ENCODE measurements around the gene ARMC9. TPM values are rescaled to one million over a fixed set of nuclear protein-coding genes. Genes with fewer than 3 reads are reported as not detected.

ARMC9 gene
- total and polyA plus RNA-seq, 8 donors, result 4.5 to 114 (median 11.0) TPM

DNA sequence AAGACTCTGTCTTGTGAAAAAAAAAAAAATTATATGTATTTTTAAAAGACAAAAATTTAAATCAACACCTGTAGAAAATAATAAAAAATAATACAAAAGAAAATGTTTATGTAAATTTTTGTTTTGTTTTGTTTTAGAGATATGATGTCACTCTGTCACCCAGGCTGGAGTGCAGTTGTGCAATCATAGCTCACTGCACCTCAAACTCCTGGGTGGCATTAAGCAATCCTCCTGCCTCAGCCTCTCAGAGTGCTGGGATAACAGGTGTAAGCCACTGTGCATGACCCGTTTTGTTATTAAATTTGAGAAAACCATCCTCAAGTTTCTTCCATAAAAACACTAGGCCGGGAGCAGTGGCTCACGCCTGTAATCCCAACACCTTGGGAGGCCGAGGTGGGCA, 140.9 kb downstream of the ARMC9 start:
- WGBS, 5 donors, result 91 to 98% (median 96%) methylated on average over 4 of the region's 4 CpGs
- DNase-seq, result no peak
- H3K4me3 ChIP-seq, result no peak overlapping the region
- no peaks in the 10 kb centered on the region for H3K9me3 ChIP-seq
- no peaks in the 10 kb centered on the region for H3K27me3 ChIP-seq
- intact Hi-C loops (cut with DNase I; ENCODE audit: low total_unique reads), result no loop called here
- no peak overlapping the region for H3K27ac ChIP-seq
- TF ChIP-seq EP300 (IDR thresholded peaks at IDR 0.05) (no peak), POLR2A (IDR thresholded peaks at IDR 0.05) (no peak), POLR2AphosphoS5 (IDR thresholded peaks at IDR 0.05) (no peak), CTCF (IDR thresholded peaks at IDR 0.05) (no peak)
- H3K4me1 ChIP-seq, result peaks cover 0 to 5% (median 2%) of the 10 kb centered on the region in 4 donors
- peaks cover 0 to 45% (median 10%) of the 10 kb centered on the region in 4 donors for H3K36me3 ChIP-seq

DNA sequence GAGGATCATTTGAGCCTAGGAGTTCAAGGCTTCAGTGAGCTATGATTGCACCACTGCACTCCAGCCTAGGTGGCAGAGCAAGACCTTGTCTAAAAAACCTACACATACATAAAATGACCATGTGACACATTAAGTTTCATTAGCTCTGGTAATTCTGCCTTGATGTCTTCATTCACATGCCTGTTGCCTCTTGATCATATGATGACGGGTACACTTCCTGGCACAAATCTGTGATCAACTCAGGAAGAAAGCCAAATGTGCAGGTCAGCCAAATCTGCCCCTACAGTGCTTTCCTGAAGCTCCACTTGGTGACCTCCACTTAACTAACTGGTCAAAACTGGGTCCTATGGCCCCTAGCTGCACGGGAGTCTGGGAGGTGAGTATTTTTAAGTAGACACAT, 142.7 kb downstream of the ARMC9 start:
- intact Hi-C loops (cut with DNase I; ENCODE audit: low total_unique reads), result no loop called here

DNA sequence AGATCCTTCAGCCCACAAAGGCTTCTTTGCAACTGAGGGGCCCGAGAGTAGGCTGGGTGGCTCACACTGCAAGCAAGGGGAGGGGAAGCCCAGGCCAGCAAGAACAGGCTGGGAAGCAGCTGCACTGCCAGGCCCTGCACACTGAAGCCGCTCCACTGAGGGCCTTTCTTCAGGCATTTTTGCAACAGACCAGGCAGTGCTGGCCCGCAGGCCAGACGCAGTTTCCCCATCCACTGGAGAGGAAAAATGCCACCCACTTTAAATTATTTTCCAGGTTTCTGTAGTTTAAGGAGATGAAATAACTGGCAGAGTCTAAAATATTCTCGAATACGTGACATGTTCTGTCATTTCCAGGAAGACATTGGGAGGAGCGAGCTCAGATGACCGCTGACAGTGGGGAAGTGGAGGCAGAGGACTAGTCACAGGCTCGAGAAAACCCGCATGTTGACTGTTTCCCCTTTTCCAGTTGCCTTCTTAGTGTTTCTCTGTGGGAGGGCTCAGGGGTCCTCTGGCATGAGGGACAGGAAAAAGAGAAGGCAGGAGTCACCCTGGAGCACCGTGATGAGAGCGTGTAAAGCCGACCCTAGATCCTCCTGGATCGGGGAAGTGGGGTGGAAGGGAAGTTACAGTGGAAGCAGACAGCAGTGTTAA, 143.8 kb downstream of the ARMC9 start:
- TF ChIP-seq POLR2AphosphoS5 (IDR thresholded peaks at IDR 0.05), result no peak
- TF ChIP-seq POLR2A (IDR thresholded peaks at IDR 0.05), result no peak
- no peak for TF ChIP-seq CTCF (IDR thresholded peaks at IDR 0.05)
- no peak for TF ChIP-seq EP300 (IDR thresholded peaks at IDR 0.05)
- Histone ChIP-seq H3K27ac (peak overlapping the region in 2 of 5 donors; percentile 31 to 46), H3K36me3 (peaks cover 0 to 32% (median 8%) of the 10 kb centered on the region in 4 donors), H3K4me3 (no peak overlapping the region), H3K27me3 (no peaks in the 10 kb centered on the region), H3K4me1 (peaks cover 0 to 8% (median 4%) of the 10 kb centered on the region in 4 donors), H3K9me3 (no peaks in the 10 kb centered on the region)
- intact Hi-C loops (cut with DNase I; ENCODE audit: low total_unique reads), result no loop called here
- 79 to 91% (median 90%) methylated on average over 14 of the region's 14 CpGs for whole genome bisulfite sequencing, 5 donors
- no peak for DNase-seq

More for the DNA sequence above, 142.7 kb downstream of the ARMC9 start:
- Histone ChIP-seq H3K27me3 (no peaks in the 10 kb centered on the region), H3K9me3 (no peaks in the 10 kb centered on the region), H3K4me3 (no peak overlapping the region), H3K36me3 (peaks cover 0 to 38% (median 8%) of the 10 kb centered on the region in 4 donors), H3K27ac (no peak overlapping the region), H3K4me1 (peaks cover 0 to 5% (median 2%) of the 10 kb centered on the region in 4 donors)
- 79 to 88% (median 85%) methylated on average over 2 of the region's 2 CpGs for whole genome bisulfite sequencing, 5 donors
- no peak for DNase-seq
- no peak for TF ChIP-seq POLR2A (IDR thresholded peaks at IDR 0.05)
- no peak for TF ChIP-seq POLR2AphosphoS5 (IDR thresholded peaks at IDR 0.05)
- TF ChIP-seq EP300 (IDR thresholded peaks at IDR 0.05), result no peak
- TF ChIP-seq CTCF (IDR thresholded peaks at IDR 0.05), result no peak

DNA sequence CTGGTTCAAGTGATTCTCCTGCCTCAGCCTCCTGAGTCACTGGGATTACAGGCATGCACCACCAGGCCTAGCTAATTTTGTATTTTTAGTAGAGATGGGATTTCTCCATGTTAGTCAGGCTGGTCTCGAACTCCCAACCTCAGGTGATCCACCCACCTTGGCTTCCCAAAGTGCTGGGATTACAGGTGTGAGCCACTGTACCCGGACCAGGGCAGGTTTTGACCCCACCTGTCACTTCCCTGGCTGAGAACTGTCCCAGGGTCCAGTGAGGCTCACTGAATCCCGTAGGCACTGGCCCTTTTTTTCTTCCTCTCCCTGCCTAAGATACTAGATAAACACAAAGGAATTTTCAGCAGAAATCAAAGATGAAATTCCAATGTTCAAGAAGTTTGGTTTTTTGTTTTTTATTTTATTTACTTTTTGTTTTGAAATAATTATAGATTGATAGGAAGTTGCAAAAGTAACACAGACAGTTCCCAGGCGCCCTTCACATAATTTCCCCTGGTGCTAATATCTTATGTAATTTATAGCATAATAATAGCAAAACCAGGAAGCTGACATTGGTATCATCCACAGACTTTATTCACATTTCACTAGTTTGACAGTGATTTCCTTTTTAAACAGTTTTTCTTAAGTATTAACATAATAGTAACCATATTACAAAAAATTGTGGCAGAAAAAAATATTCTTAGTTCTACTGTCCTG, 144.7 kb downstream of the ARMC9 start:
- peak overlapping the region in 2 of 5 donors; percentile 8 to 31 for H3K27ac ChIP-seq
- WGBS, 5 donors, result 76 to 88% (median 84%) methylated on average over 4 of the region's 4 CpGs
- intact Hi-C loops (cut with DNase I; ENCODE audit: low total_unique reads), result no loop called here

More for the DNA sequence above, 144.7 kb downstream of the ARMC9 start:
- TF ChIP-seq EP300 (IDR thresholded peaks at IDR 0.05) (no peak), POLR2A (IDR thresholded peaks at IDR 0.05) (no peak), POLR2AphosphoS5 (IDR thresholded peaks at IDR 0.05) (no peak), CTCF (IDR thresholded peaks at IDR 0.05) (no peak)
- Histone ChIP-seq H3K9me3 (no peaks in the 10 kb centered on the region), H3K27me3 (no peaks in the 10 kb centered on the region), H3K36me3 (peaks cover 0 to 29% (median 8%) of the 10 kb centered on the region in 4 donors), H3K4me1 (peaks cover 0 to 17% (median 8%) of the 10 kb centered on the region in 4 donors), H3K4me3 (no peak overlapping the region)
- no peak for DNase-seq
